ENCODE measurements around the gene ZNF584. TPM values are rescaled to one million over a fixed set of nuclear protein-coding genes. Genes with fewer than 3 reads are reported as not detected.

ZNF584 gene
- total RNA-seq, result 10 to 100 TPM; 10.8 to 19.4 TPM

GRCh38 chr19:58408152-58409009 lies at the start of gene ZNF584:
TSS of gene ZNF584 (plus strand) at chr19:58408649. CDS start at chr19:58409148, 499 bp downstream.
- H3K27me3 ChIP-seq (replicated peaks; ENCODE audit: insufficient read depth), result no peaks in the 10 kb centered on the region
- no peaks in the 10 kb centered on the region for H3K36me3 ChIP-seq
- H3K27ac ChIP-seq, result peak within 1 kb of the TSS; percentile 82 to 84
- intact Hi-C loops (cut with DNase I), result loop anchor here (2.0 kb wide), 1 partner anchor 32 kb away; the partner anchor contains the start of gene ZNF132
- peaks cover 7% of the 10 kb centered on the region for H3K4me1 ChIP-seq (replicated peaks)
- H3K4me3 ChIP-seq, result peak within 1 kb of the TSS; percentile 93 to 98
- peak; percentile 94 for DNase-seq (ENCODE audit: low spot score)
- under 1% methylated on average over 29 of the region's 100 CpGs for WGBS
- TF ChIP-seq POLR2A (IDR thresholded peaks at IDR 0.05) (peak; percentile 88), CTCF (IDR thresholded peaks at IDR 0.05) (peak in 1 of 4 experiments; percentile 3), POLR2AphosphoS5 (IDR thresholded peaks at IDR 0.05) (peak; percentile 98)
- no peaks in the 10 kb centered on the region for H3K9me3 ChIP-seq

- no peaks in the 10 kb centered on the region for H3K4me1 ChIP-seq (replicated peaks)
- H3K27me3 ChIP-seq (replicated peaks; ENCODE audit: insufficient read depth), result no peaks in the 10 kb centered on the region
- H3K4me3 ChIP-seq, result peak overlapping the region; percentile 55 to 57
- H3K9me3 ChIP-seq, result no peaks in the 10 kb centered on the region
- WGBS, result 2% methylated on average over 28 of the region's 28 CpGs
- intact Hi-C loops (cut with DNase I), result loop anchor here (5.0 kb wide), 1 partner anchor 35 kb away; the partner anchor contains the start of gene ZSCAN22
- no peaks in the 10 kb centered on the region for H3K36me3 ChIP-seq
- peak; percentile 15 for DNase-seq (ENCODE audit: low spot score)
- TF ChIP-seq CTCF (IDR thresholded peaks at IDR 0.05) (no peak), POLR2AphosphoS5 (IDR thresholded peaks at IDR 0.05) (no peak), POLR2A (IDR thresholded peaks at IDR 0.05) (no peak)
- H3K27ac ChIP-seq, result peak overlapping the region; percentile 90
These were observed 46.6 kb upstream of the ZNF584 start for GRCh38 chr19:58361900-58362271.

- peak within 1 kb of the TSS; percentile 55 to 57 for H3K4me3 ChIP-seq
- H3K36me3 ChIP-seq, result no peaks in the 10 kb centered on the region
- peak within 1 kb of the TSS; percentile 90 for H3K27ac ChIP-seq
- no peaks in the 10 kb centered on the region for H3K9me3 ChIP-seq
- WGBS, result under 1% methylated on average over 29 of the region's 74 CpGs
- H3K27me3 ChIP-seq (replicated peaks; ENCODE audit: insufficient read depth), result no peaks in the 10 kb centered on the region
- intact Hi-C loops (cut with DNase I), result loop anchor here (5.0 kb wide), 1 partner anchor 35 kb away; the partner anchor contains the start of gene ZSCAN22
- TF ChIP-seq POLR2A (IDR thresholded peaks at IDR 0.05) (peak; percentile 51), CTCF (IDR thresholded peaks at IDR 0.05) (peak in 3 of 4 experiments; percentile 17 to 35 (median 33)), POLR2AphosphoS5 (IDR thresholded peaks at IDR 0.05) (peak; percentile 92)
- DNase-seq (ENCODE audit: low spot score), result peak; percentile 96
- H3K4me1 ChIP-seq (replicated peaks), result no peaks in the 10 kb centered on the region
These were observed 46.0 kb upstream of the ZNF584 start, which contains the start of gene ZNF497 for GRCh38 chr19:58362272-58362994. TSS of gene ZNF497 (minus strand) at chr19:58362751. CDS start at chr19:58357635, 5,116 bp downstream.

- no peak for TF ChIP-seq POLR2A (IDR thresholded peaks at IDR 0.05)
- no peak for TF ChIP-seq CTCF (IDR thresholded peaks at IDR 0.05)
- TF ChIP-seq POLR2AphosphoS5 (IDR thresholded peaks at IDR 0.05), result no peak
- Histone ChIP-seq H3K27me3 (replicated peaks; ENCODE audit: insufficient read depth) (no peaks in the 10 kb centered on the region), H3K4me1 (replicated peaks) (no peaks in the 10 kb centered on the region), H3K4me3 (no peak overlapping the region), H3K9me3 (no peaks in the 10 kb centered on the region), H3K36me3 (no peaks in the 10 kb centered on the region), H3K27ac (no peak overlapping the region)
- intact Hi-C loops (cut with DNase I), result loop anchor here (5.0 kb wide), 1 partner anchor 37 kb away; the partner anchor contains the start of gene ZSCAN22
- no peak for DNase-seq (ENCODE audit: low spot score)
- 89% methylated on average over 5 of the region's 5 CpGs for WGBS
These were observed 44.3 kb upstream of the ZNF584 start for GRCh38 chr19:58364146-58364545.
